Measurements from ENCODE around the gene NOL11. TPM values are rescaled to one million over a fixed set of nuclear protein-coding genes. Genes with fewer than 3 reads are reported as not detected.

The NOL11 gene
- total and polyA plus RNA-seq, 2 donors (not counting 3 experiments of a cell fraction or from before 2014, with no cell fraction given): 17.7 to 52.6 TPM

DNA sequence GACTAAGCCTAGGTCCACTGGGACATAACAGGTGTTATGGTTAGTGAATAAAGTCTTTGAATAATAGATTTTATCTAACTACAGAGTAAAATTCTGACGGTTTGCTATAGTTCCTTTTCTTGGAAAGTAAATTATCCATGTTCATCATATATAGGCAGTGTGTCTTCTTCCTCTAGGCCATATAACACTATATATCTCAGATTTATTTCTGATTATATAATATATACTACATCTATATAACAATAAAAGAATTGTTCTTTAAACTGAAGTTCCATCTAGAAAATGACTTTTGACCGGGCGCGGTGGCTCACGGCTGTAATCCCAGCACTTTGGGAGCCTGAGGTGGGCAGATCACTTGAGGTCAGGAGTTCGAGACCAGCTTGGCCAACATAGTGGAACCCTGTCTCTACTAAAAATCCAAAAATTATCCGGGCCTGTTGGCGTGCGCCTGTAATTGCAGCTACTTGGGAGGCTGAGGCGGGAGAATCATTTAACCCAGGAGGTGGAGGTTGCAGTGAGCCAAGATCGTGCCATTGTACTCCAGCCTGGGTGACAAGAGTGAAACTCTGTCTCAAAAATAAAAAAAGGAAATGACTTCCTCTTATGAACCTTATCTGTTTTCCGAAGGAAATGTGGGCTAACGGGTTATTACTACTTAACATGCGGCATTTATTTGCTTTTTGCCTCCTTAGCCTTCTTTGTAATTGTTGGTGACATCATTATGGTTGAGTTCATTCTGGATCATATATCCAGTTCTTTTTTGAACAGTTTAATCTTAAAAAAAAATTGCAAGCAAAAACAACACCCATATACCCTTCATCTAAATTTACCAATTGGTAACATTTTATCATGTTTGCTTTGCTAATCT is 29.2 kb downstream of the NOL11 start:
- TF ChIP-seq, protein P1, sequence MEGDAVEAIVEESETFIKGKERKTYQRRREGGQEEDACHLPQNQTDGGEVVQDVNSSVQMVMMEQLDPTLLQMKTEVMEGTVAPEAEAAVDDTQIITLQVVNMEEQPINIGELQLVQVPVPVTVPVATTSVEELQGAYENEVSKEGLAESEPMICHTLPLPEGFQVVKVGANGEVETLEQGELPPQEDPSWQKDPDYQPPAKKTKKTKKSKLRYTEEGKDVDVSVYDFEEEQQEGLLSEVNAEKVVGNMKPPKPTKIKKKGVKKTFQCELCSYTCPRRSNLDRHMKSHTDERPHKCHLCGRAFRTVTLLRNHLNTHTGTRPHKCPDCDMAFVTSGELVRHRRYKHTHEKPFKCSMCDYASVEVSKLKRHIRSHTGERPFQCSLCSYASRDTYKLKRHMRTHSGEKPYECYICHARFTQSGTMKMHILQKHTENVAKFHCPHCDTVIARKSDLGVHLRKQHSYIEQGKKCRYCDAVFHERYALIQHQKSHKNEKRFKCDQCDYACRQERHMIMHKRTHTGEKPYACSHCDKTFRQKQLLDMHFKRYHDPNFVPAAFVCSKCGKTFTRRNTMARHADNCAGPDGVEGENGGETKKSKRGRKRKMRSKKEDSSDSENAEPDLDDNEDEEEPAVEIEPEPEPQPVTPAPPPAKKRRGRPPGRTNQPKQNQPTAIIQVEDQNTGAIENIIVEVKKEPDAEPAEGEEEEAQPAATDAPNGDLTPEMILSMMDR (IDR thresholded peaks at IDR 0.05; ENCODE audit: extremely low read depth in 1 of 2, insufficient read depth in 1 of 2, low read depth in 1 of 2, low read length in 2 of 2): no peak
- no peak for TF ChIP-seq MYC (IDR thresholded peaks at IDR 0.05; ENCODE audit: low read depth, low read length)
- no peak for TF ChIP-seq EZH2 (IDR thresholded peaks at IDR 0.05; ENCODE audit: borderline replicate concordance, low read depth, low read length, severe bottlenecking)
- no peak for TF ChIP-seq FOS (IDR thresholded peaks at IDR 0.05; ENCODE audit: borderline replicate concordance, insufficient read depth, low read length)
- TF ChIP-seq, protein P2, sequence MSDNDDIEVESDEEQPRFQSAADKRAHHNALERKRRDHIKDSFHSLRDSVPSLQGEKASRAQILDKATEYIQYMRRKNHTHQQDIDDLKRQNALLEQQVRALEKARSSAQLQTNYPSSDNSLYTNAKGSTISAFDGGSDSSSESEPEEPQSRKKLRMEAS (IDR thresholded peaks at IDR 0.05; ENCODE audit: insufficient read depth, insufficient read length): no peak
- DNase-seq (ENCODE audit: low read depth, low spot score): peak; percentile 48
- no peak overlapping the region for H3K9ac ChIP-seq (replicated peaks; ENCODE audit: extremely low read depth, insufficient read depth, low read length)
- peak; percentile 67 for FAIRE-seq
- H3K27ac ChIP-seq (ENCODE audit: insufficient read depth, low read depth, low read length): no peak overlapping the region
- no peak overlapping the region for H3K4me3 ChIP-seq (replicated peaks in 1 of 3; ENCODE audit: insufficient read depth in 1 of 3, low read depth in 1 of 3, low read length in 3 of 3)
- H3K36me3 ChIP-seq (ENCODE audit: control insufficient read depth in 2 of 2, extremely low read depth in 1 of 2, insufficient read depth in 2 of 2, low read length in 2 of 2): peaks cover 11 to 13% of the 10 kb centered on the region in 2 experiments
- dilution Hi-C loops (cut with MboI; ENCODE audit: extremely low pct_ligation_motif_present, low sequenced_read_pairs): no loop called here
- ChIA-PET CTCF (no interaction called here), POLR2A (no interaction called here)
- no peak overlapping the region for H2AFZ ChIP-seq (ENCODE audit: low read depth, low read length)
- no TSS peak for BruUV-seq (replicated peaks)
- H3K4me1 ChIP-seq (ENCODE audit: control insufficient read depth, extremely low read depth, insufficient read depth, low read length): peaks cover 4% of the 10 kb centered on the region
- H3K4me2 ChIP-seq (ENCODE audit: insufficient read depth, low read length): no peak overlapping the region
- intact Hi-C loops (cut with micrococcal nuclease): no loop called here
- no peaks in the 10 kb centered on the region for H3K79me2 ChIP-seq (ENCODE audit: control insufficient read depth, insufficient read depth, low read length)
- H3K27me3 ChIP-seq (ENCODE audit: control insufficient read depth in 2 of 2, insufficient read depth in 2 of 2, low read length in 2 of 2): no peaks in the 10 kb centered on the region
- no peaks in the 10 kb centered on the region for H4K20me1 ChIP-seq (replicated peaks; ENCODE audit: control insufficient read depth, extremely low read depth, insufficient read depth, low read length)
- peaks cover 4% of the 10 kb centered on the region for H3K9me1 ChIP-seq (replicated peaks; ENCODE audit: control insufficient read depth, extremely low read depth, insufficient read depth, low read length)
- H3K9me3 ChIP-seq (replicated peaks; ENCODE audit: control insufficient read depth, insufficient read depth, low read length): no peaks in the 10 kb centered on the region
